NCI-H69 (cell line): Measurements from ENCODE around the gene ADGRG7.
"Not testable (repeated sequence)": the region's sequence is repeated elsewhere in the genome, so short reads cannot be mapped to it uniquely, and the experiment has no call there.

Experiments
- DNase-seq: peaks from one replicate; lab custom pipeline; 2025; lab: John Stamatoyannopoulos, UW

The ADGRG7 gene

GRCh38 chr3:100645913-100646312 is 36.5 kb downstream of the ADGRG7 start:
- no peak for DNase-seq

- DNase-seq = no peak
These were observed 37.8 kb downstream of the ADGRG7 start for GRCh38 chr3:100647171-100647570.

- no peak for DNase-seq
These were observed 38.3 kb downstream of the ADGRG7 start for GRCh38 chr3:100647657-100648056.

- peak; percentile 1 for DNase-seq
These were observed 41.5 kb downstream of the ADGRG7 start for GRCh38 chr3:100650651-100651619.

GRCh38 chr3:100653604-100654294 is 44.3 kb downstream of the ADGRG7 start:
- peak; percentile 14 for DNase-seq

- DNase-seq = no peak
These were observed 47.5 kb downstream of the ADGRG7 start for GRCh38 chr3:100656945-100657344.

- DNase-seq = not testable (repeated sequence)
These were observed 51.9 kb downstream of the ADGRG7 start for GRCh38 chr3:100661294-100661693.

- DNase-seq = no peak
These were observed 52.9 kb downstream of the ADGRG7 start for GRCh38 chr3:100662113-100662823.

- no peak for DNase-seq
These were observed 55.8 kb downstream of the ADGRG7 start for GRCh38 chr3:100665230-100665629.

- not testable (repeated sequence) for DNase-seq
These were observed 57.3 kb downstream of the ADGRG7 start for GRCh38 chr3:100666699-100667098.

GRCh38 chr3:100667316-100667715 is 57.9 kb downstream of the ADGRG7 start:
- DNase-seq = not testable (repeated sequence)

- not testable (repeated sequence) for DNase-seq
These were observed 61.6 kb downstream of the ADGRG7 start for GRCh38 chr3:100670995-100671394.

- DNase-seq = no peak
These were observed 72.1 kb downstream of the ADGRG7 start for GRCh38 chr3:100681496-100681895.

- no peak for DNase-seq
These were observed 72.9 kb downstream of the ADGRG7 start for GRCh38 chr3:100682056-100682853.

- peak; percentile 8 for DNase-seq
These were observed 73.7 kb downstream of the ADGRG7 start for GRCh38 chr3:100682854-100683760.

- DNase-seq = no peak
These were observed 83.8 kb downstream of the ADGRG7 start for GRCh38 chr3:100693225-100693624.

- no peak for DNase-seq
These were observed 86.3 kb downstream of the ADGRG7 start for GRCh38 chr3:100695696-100696095.

GRCh38 chr3:100696161-100696560 is 86.8 kb downstream of the ADGRG7 start:
- no peak for DNase-seq

- DNase-seq = no peak
These were observed 87.8 kb downstream of the ADGRG7 start for GRCh38 chr3:100697172-100697571.

GRCh38 chr3:100697723-100698285 is 88.4 kb downstream of the ADGRG7 start:
- no peak for DNase-seq
